ENCODE results near the gene KATNIP.

Gene KATNIP

GRCh38 chr16:27586711-27587110, 36.8 kb downstream of the KATNIP start:
- no peak for DNase-seq

GRCh38 chr16:27588057-27588456, 38.1 kb downstream of the KATNIP start:
- DNase-seq, result no peak

- no peak for DNase-seq
Observed at GRCh38 chr16:27591837-27592236, 41.9 kb downstream of the KATNIP start.

- peak; percentile 1 for DNase-seq
Observed at GRCh38 chr16:27595475-27595874, 45.5 kb downstream of the KATNIP start.

GRCh38 chr16:27595993-27596392, 46.0 kb downstream of the KATNIP start:
- DNase-seq, result no peak

- DNase-seq, result no peak
Observed at GRCh38 chr16:27596411-27596810, 46.5 kb downstream of the KATNIP start.

GRCh38 chr16:27597361-27597760, 47.4 kb downstream of the KATNIP start:
- no peak for DNase-seq

- no peak for DNase-seq
Observed at GRCh38 chr16:27598220-27598619, 48.3 kb downstream of the KATNIP start.

GRCh38 chr16:27598931-27599565, 49.1 kb downstream of the KATNIP start:
- DNase-seq, result no peak

GRCh38 chr16:27599606-27600005, 49.7 kb downstream of the KATNIP start:
- no peak for DNase-seq

Measured in DMS53 (cell line).